NCI-H146 treated with DMSO at 0.1 percent for 48 hours (cell line): ENCODE measurements around the gene CDK16.

Source experiments
- DNase-seq: peaks from one replicate; lab custom pipeline; 2025; ENCODE audit not compliant: unreplicated experiment; lab: John Stamatoyannopoulos, UW

CDK16 gene

GRCh38 chrX:47226531-47227333 is 8.3 kb downstream of the CDK16 start:
- DNase-seq, result no peak

DNA sequence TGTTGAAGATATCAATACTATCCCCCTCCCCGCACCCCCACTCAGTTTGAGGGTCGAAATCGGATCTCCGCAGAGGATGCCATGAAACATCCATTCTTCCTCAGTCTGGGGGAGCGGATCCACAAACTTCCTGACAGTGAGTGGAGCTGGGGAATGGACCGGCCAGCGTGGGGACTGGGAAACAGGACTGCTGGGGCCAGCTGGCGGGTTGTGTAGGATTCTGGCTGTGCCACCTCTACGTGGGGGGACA is 8.8 kb downstream of the CDK16 start:
- no peak for DNase-seq

GRCh38 chrX:47228550-47229270 is 10.2 kb downstream of the CDK16 start:
- DNase-seq, result no peak

DNA sequence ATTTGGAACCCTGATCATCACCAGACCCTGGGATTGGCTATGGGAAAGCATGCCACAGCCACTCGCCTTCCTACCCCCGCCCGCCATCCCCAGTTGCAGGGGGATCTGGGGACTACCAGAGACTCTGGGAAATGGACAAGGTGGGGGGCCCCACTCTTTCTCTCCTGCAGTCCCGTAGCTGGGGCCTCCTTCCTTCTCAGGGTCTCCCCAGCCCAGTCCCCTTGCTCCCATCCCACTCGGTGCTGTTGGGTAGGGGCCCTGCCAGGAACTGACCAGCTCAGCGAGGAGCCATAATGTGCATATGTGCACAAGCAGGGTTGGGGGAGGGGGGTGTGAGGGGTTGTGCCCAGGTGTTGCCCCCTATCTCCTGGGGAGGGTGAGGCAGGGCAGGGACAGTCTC is 10.9 kb downstream of the CDK16 start:
- no peak for DNase-seq

DNA sequence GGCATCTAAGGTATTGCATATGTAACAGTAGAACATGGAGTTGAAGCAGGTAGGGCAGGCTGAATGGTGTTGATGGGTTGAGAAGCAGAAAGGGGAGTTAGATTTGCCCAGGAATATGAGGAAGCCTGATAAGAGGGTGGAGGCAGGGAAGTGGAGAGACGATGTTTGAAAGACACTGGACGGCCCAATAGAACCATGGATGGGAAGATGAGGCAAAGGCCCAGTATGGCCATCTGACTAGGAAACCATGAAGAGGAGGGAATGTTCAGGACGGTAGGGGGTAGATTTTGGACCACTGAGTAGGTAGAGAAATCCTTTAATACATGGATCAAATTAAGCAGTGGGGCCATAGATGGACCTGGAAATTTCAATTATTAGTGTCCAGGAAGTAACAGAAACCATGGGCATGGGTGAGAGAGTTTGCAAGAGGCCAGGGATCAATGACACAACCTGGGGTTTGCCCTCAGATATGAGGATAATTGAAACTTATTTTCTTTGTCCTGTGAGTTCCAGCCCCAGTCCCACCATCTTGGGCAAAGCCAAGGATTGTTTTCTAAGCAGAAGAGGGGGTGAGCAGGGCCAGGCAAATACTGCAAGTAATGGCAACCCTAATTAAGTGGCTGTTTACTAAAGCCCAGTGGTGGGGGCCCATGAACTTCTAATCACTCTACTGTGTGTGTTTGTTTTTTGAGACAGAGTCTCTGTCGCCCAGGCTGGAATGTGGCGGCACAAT is 11.8 kb downstream of the CDK16 start:
- DNase-seq, result no peak

DNA sequence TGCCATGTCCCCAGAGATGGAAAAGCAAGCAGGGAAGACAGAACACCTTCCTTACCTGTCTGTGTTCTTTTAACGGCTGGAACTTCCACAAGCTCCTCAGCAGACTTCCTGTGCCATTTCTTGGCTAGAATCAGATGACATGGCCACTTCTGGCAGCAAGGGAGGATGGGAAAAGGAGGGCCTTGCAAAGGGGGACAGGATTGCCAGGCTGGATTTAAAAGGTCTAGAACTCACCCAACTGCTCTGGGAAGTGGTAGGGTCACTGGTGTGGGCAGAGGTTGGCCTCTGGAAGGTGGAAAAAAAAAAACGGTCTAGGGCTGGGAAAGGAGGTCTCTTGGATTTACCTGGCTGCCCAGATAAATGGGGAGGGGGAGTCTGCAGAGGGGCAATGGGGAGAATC is 12.7 kb downstream of the CDK16 start:
- DNase-seq, result no peak

GRCh38 chrX:47232197-47232802 is 13.8 kb downstream of the CDK16 start:
- no peak for DNase-seq

GRCh38 chrX:47232803-47233332 is 14.4 kb downstream of the CDK16 start, which contains the start of gene USP11:
Gene USP11, plus strand, starts transcription at chrX:47233009. Its CDS starts 35 bp downstream, at chrX:47233044.
- DNase-seq, result no peak

GRCh38 chrX:47233333-47234113 is 15.0 kb downstream of the CDK16 start:
- peak; percentile 98 for DNase-seq

DNA sequence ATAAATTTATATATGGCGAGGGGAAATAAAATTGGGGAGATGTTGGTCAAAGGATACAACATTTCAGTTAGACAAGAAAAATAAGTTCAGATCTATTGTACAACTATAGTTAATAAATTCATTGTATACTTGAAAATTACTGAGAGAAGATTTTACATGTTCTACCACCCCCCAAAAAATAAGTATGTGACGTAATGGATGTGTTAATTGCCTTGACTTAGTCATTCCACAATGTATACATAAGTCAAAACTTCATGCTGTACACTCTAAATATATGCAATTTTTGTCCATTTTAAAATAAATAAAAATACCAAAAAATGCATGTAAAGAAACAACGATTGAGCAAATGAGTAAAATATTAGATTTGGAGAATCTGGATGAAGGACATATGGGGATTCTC is 16.1 kb downstream of the CDK16 start:
- no peak for DNase-seq

DNA sequence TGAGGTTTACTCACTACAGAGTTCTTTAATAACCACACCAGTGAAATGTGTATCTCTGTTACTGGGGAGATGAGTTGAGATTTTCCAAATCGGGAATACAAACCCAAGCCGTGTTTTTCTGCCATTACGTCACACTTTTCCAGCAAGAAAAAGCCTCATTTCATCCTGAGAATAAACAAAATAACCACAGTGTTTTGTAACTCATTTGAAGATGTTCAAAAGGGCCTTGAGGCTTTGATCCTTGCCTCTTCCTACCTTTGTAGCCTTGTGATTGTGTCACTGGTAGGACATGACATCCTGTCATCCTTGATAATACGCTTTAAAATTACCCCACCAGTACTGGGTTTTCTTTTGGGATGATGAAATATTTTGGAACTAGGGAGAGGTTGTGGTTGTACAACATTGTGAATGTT is 17.2 kb downstream of the CDK16 start:
- DNase-seq, result no peak

- DNase-seq, result no peak
These were observed 20.7 kb downstream of the CDK16 start for GRCh38 chrX:47239199-47239598.

GRCh38 chrX:47239898-47240545 is 21.5 kb downstream of the CDK16 start:
- DNase-seq, result no peak

DNA sequence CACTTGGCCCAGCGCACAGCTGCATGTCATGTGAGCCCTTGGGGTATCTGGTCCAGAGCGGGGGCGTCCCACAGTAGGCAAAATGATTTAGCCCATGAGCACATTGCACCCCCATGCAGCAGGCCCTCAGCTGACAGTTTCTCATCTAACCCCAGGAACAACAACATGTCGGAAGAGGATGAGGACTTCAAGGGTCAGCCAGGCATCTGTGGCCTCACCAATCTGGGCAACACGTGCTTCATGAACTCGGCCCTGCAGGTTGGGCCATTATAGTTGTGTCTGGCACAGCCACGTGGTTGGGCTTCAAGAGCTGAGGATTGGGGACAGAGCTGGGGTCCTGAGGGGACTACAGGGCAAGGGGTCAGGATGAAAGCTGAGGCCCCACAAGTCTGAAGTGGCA is 22.1 kb downstream of the CDK16 start:
- DNase-seq, result no peak

DNA sequence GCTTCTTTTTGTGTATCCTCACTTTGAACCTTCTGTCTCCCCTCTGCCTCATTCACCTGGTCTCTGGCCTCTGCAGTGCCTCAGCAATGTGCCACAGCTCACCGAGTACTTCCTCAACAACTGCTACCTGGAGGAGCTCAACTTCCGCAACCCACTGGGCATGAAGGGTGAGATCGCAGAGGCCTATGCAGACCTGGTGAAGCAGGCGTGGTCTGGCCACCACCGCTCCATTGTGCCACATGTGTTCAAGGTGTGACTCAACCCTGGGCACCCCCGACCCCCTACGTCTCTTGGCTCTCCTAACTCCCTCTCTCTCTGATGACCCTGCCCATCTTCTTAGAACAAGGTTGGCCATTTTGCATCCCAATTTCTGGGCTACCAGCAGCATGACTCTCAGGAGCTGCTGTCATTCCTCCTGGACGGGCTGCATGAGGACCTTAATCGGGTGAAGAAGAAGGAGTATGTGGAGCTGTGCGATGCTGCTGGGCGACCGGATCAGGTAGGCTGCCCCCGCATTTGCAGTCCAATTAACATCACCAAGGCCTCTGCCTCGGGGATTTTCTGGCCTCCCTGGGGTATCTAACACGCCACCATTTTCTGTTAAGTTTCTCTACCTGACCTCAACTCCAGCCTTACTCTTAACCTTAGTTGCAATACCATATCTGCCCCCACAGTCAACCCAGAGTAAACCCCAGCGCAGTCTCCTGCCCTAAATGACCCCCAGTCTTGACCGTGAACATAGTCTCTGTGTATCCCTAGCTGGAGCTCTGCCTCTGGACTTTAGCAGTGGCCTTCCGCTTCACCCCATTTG is 22.9 kb downstream of the CDK16 start:
- DNase-seq, result no peak

GRCh38 chrX:47242321-47242720 is 23.8 kb downstream of the CDK16 start:
- no peak for DNase-seq

DNA sequence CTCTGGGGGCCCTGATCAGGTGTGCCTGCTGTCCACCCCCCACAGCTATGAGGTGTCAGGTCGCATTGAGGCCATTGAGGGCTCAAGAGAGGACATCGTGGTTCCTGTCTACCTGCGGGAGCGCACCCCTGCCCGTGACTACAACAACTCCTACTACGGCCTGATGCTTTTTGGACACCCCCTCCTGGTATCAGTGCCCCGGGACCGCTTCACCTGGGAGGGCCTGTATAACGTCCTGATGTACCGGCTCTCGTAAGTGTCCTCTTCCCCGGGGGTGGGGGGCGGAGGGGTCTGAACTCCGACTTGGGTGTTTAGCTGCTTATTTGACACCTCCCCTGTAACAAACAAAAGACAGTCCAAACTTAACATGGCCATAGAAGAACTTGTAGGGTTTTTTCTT is 24.9 kb downstream of the CDK16 start:
- DNase-seq, result no peak

- no peak for DNase-seq
These were observed 26.2 kb downstream of the CDK16 start for GRCh38 chrX:47244676-47245075.

DNA sequence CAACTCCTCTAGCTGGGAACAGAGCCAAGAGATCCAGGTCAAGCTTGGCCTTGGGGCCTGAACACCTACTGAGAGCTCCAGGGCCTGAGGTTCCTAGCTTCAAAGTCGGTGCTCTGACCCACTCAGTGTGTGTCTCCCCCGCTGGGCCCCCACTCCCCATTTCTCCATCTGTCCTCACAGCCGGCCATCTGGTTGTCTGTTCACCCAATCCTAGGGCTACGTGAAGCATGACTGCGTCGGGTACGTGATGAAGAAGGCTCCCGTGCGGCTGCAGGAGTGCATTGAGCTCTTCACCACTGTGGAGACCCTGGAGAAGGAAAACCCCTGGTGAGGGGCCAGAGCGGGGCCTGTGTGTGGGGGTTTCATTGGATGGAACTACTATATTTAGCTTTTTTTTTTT is 26.7 kb downstream of the CDK16 start:
- DNase-seq, result no peak
